ENCODE results near the gene PARD3.

GRCh38 chr10:34748357-34748756 lies 66.7 kb downstream of the PARD3 start:
- TF ChIP-seq CTCF (IDR thresholded peaks at IDR 0.05; ENCODE audit: insufficient read depth, low read length, poor library complexity, severe bottlenecking): no peak
- no peak for TF ChIP-seq EZH2phosphoT487 (conservative IDR thresholded peaks at IDR 0.05; ENCODE audit: low read length)
